ENCODE measurements around the gene BUB3.

GRCh38 chr10:123212640-123213039 is 58.4 kb downstream of the BUB3 start:
- TF ChIP-seq CTCF (conservative IDR thresholded peaks at IDR 0.05 in 1 of 2, IDR thresholded peaks at IDR 0.05 in 1 of 2; ENCODE audit: low read depth in 1 of 2, low read length in 2 of 2) (no peak), EZH2 (IDR thresholded peaks at IDR 0.05; ENCODE audit: low read length, missing control alignments) (no peak)
